ENCODE data around the gene SLC19A1.

Gene SLC19A1

GRCh38 chr21:45578811-45579381, 36.7 kb upstream of the SLC19A1 start:
- H3K36me3 ChIP-seq (ENCODE audit: control insufficient read depth, insufficient read depth, low read length) = no peaks in the 10 kb centered on the region
- no peak for TF ChIP-seq CTCF (IDR thresholded peaks at IDR 0.05; ENCODE audit: insufficient read depth, low read length, poor library complexity, severe bottlenecking)
- H3K4me3 ChIP-seq (replicated peaks; ENCODE audit: low read depth, low read length) = no peak overlapping the region
- DNase-seq (ENCODE audit: extremely low read depth, insufficient read length) = no peak
- no peaks in the 10 kb centered on the region; the same call in 1 of the 2 replicates for H3K27me3 ChIP-seq (replicated peaks; ENCODE audit: control insufficient read depth, insufficient read depth, low read length)

- no peak for DNase-seq (ENCODE audit: extremely low read depth, insufficient read length)
- Histone ChIP-seq H3K36me3 (ENCODE audit: control insufficient read depth, insufficient read depth, low read length) (no peaks in the 10 kb centered on the region), H3K27me3 (replicated peaks; ENCODE audit: control insufficient read depth, insufficient read depth, low read length) (no peaks in the 10 kb centered on the region; the same call in 1 of the 2 replicates), H3K4me3 (replicated peaks; ENCODE audit: low read depth, low read length) (no peak overlapping the region)
- TF ChIP-seq CTCF (IDR thresholded peaks at IDR 0.05; ENCODE audit: insufficient read depth, low read length, poor library complexity, severe bottlenecking) = no peak
Measured at GRCh38 chr21:45578176-45578801, 36.0 kb upstream of the SLC19A1 start.

- no peak for DNase-seq (ENCODE audit: extremely low read depth, insufficient read length)
- H3K36me3 ChIP-seq (ENCODE audit: control insufficient read depth, insufficient read depth, low read length) = no peaks in the 10 kb centered on the region
- H3K4me3 ChIP-seq (replicated peaks; ENCODE audit: low read depth, low read length) = no peak overlapping the region
- H3K27me3 ChIP-seq (replicated peaks; ENCODE audit: control insufficient read depth, insufficient read depth, low read length) = no peaks in the 10 kb centered on the region; the same call in 1 of the 2 replicates
- no peak for TF ChIP-seq CTCF (IDR thresholded peaks at IDR 0.05; ENCODE audit: insufficient read depth, low read length, poor library complexity, severe bottlenecking)
Measured at GRCh38 chr21:45577801-45578175, 35.5 kb upstream of the SLC19A1 start.

- no peak for DNase-seq (ENCODE audit: extremely low read depth, insufficient read length)
- no peak overlapping the region for H3K4me3 ChIP-seq (replicated peaks; ENCODE audit: low read depth, low read length)
- H3K36me3 ChIP-seq (ENCODE audit: control insufficient read depth, insufficient read depth, low read length) = no peaks in the 10 kb centered on the region
- H3K27me3 ChIP-seq (replicated peaks; ENCODE audit: control insufficient read depth, insufficient read depth, low read length) = no peaks in the 10 kb centered on the region; the same call in 1 of the 2 replicates
- TF ChIP-seq CTCF (IDR thresholded peaks at IDR 0.05; ENCODE audit: insufficient read depth, low read length, poor library complexity, severe bottlenecking) = no peak
Measured at GRCh38 chr21:45576838-45577737, 34.8 kb upstream of the SLC19A1 start.

- Histone ChIP-seq H3K27me3 (replicated peaks; ENCODE audit: control insufficient read depth, insufficient read depth, low read length) (no peaks in the 10 kb centered on the region; the same call in 1 of the 2 replicates), H3K4me3 (replicated peaks; ENCODE audit: low read depth, low read length) (no peak overlapping the region), H3K36me3 (ENCODE audit: control insufficient read depth, insufficient read depth, low read length) (no peaks in the 10 kb centered on the region)
- no peak for TF ChIP-seq CTCF (IDR thresholded peaks at IDR 0.05; ENCODE audit: insufficient read depth, low read length, poor library complexity, severe bottlenecking)
- DNase-seq (ENCODE audit: extremely low read depth, insufficient read length) = no peak
Measured at GRCh38 chr21:45575993-45576837, 34.0 kb upstream of the SLC19A1 start.
